GDM1 (cell line): ENCODE measurements around the gene TIMM13.
A peak's percentile ranks its signal among the peaks of the same experiment; 100 is the strongest.
"Not testable (repeated sequence)": the region's sequence is repeated elsewhere in the genome, so short reads cannot be mapped to it uniquely, and the experiment has no call there.

Experiments
- DNase-seq: peaks from one replicate; lab custom pipeline; 2025; lab: John Stamatoyannopoulos, UW

Gene TIMM13

DNA sequence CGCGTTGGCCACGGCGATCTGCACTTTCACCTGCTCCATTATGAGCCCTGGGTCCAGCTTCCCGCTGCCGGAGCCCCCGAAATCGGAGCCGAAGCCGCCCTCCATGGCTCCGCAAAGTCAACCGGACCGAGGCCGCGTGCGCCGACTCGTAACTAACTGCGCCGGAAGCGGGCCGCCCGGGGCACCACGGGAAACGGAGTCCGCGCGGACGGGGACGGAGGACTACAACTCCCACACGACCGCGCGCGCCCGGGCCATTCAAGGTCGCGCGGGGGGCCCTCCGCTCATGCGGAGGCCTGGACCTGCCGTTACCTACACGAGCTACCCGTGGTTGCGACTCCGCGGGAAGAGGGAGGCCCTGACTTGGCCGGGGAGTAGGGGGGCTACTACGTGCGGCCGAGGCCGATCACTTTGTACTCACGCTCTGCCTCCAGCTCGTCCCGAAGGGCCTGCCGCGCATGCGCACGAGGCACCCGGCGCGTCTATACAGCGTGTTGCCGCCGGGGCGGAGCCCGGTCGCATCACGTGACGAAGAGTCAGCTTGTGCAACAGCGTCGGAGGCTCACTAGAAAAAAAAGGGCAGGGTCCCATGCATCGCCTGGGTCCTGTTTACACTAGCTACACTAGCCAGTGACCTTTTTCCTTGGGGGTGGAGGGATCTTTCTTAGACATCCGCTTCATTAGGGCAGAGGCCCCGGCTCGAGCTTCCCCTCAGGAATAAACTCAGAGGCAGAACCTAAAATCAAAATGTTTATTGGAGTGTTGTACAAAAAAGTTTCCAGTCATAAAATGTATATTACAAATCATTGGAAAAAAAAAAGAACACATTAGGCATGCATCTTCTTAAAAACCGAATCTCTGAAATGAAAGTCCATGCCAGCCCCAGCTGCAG, at the start of gene TIMM13:
Gene TIMM13, minus strand, starts transcription at position 158 of the 892 bp plus-strand sequence. Its CDS starts 53 bp downstream, at position 105.
- peak; percentile 95 for DNase-seq

DNA sequence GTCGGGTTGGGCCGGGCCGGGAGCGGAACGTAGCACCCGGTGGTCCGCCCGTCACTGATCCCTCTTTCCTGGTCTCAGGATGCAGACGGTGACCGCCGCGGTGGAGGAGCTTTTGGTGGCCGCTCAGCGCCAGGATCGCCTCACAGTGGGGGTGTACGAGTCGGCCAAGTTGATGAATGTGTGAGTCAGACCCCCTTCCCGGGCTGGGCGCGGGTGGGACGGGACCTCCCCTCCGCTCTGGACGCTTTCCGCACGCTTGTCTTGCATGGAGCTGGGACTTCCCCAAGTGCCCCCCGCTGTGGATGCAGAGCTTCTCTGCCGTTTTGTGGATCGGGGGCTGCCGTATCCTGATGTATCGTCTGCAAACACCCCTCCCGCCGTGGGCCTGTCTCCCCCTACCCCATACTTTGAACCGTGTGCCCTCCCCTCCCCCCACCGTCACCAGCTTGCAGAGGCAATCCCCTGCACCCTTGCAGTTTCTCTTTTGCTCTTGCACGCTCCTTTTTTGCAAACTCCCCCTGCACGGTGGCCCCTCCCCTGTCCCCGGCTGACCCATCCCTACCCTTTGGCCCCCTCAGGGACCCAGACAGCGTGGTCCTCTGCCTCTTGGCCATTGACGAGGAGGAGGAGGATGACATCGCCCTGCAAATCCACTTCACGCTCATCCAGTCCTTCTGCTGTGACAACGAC, 49.2 kb upstream of the TIMM13 start:
- DNase-seq, result no peak

DNA sequence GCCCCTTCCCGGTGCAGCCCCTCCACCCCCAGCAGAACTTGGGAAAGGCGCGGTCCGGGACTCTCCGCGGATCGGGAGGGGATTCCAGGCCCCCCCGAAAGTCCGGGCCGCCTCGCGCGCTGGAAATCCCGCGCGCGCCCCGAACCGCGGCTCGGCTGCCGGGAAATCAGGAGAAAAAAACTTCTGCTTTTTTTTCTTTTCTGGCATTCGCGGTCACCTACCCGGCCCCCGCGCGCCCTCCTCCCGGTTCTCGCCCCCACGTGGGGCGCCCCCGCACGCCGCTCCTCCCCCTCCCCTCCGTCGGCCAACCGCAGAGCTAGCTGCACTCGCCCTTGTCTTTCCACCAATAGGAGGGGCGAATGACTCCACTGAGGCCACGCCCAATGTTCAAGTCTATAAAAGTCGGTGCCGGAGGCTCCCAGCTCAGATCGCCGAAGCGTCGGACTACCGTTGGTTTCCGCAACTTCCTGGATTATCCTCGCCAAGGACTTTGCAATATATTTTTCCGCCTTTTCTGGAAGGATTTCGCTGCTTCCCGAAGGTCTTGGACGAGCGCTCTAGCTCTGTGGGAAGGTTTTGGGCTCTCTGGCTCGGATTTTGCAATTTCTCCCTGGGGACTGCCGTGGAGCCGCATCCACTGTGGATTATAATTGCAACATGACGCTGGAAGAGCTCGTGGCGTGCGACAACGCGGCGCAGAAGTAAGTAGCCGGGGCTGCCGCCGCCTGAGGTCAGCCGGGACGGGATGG, 48.5 kb upstream of the TIMM13 start, which contains the start of gene GADD45B:
Gene GADD45B, plus strand, starts transcription at position 426 of the 749 bp plus-strand sequence. Its CDS starts 232 bp downstream, at position 658.
- peak; percentile 95 for DNase-seq

DNA sequence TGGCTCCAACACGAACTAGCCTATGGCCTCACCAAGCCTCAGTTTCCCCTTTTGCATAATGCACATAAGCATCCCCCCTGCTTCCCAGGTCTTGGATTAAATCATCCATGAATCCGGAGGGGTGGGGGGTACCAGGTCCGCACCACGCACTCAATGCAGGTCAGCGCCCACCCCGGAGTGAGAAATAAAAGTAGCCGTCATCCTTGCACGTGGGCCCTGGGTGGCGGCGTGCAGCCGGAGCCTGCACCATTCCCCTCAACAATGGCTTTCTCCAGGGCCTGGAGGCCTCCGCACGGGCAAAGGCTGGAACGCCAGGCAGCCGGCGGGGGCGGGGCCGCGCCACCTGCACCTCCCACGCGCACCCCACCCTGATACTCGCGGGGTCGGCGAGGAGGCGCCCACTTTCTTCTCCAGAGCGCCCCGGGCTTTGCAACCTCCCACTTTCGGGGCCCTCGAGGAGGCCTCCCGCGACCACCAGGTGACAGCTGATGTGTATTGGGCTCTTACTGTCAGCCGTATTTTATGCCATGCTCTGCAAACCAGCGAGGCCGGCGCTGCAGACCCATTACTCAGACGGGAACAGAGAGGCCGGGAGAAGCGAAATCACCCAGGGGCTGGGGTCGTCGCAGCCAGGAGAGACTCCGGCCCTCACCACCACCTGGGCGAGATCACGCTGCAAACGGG, 47.8 kb upstream of the TIMM13 start:
- DNase-seq, result peak; percentile 49

DNA sequence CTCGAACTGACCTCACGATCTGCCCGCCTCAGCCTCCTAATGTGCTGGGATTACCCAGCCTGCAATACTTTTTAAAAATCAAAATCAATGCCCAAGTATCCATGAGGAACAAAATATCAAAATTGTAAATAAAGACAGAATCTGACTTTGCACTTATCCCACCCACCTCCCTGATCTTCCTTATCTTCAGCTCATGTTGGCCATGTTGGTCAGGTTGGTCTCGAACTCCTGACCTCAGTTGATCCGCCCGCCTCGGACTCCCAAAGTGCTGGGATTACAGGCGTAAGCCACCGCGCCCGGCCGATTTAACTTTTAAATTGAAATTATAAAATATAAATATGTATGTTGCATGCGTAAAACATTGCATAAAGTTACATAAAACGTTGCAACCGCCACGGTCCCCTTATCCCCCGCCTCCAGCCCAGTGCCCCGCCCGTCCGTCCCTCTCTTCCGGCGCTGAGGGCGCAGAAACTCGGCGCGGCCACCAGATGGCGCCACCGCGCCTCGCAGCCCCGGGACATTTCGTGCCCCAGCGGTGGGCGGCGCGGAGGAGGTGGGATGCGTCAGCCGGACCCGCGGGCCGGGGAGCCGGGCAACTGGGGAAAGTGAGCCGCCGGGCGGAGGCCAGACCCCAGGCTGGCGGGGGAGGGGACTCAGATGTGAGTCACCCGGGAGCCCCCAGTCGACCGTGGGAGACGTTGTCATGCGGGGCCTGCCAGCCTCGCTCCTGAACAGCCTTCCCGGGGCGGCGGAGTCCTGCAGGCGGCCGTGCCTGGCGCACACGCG, 47.0 kb upstream of the TIMM13 start:
- peak; percentile 60 for DNase-seq

DNA sequence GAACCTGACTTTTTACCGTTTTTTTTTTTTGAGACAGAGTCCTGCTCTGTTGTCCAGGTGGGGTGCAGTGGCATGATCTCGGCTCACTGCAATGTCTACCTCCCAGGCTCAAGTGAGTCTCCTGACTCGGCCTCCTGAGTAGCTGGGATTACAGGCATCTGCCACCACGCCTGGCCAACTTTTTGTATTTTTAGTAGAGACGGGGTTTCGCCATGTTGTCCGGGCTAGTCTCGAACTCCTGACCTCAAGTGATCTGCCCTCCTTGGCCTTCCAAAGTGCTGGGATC, 42.5 kb upstream of the TIMM13 start:
- not testable (repeated sequence) for DNase-seq

DNA sequence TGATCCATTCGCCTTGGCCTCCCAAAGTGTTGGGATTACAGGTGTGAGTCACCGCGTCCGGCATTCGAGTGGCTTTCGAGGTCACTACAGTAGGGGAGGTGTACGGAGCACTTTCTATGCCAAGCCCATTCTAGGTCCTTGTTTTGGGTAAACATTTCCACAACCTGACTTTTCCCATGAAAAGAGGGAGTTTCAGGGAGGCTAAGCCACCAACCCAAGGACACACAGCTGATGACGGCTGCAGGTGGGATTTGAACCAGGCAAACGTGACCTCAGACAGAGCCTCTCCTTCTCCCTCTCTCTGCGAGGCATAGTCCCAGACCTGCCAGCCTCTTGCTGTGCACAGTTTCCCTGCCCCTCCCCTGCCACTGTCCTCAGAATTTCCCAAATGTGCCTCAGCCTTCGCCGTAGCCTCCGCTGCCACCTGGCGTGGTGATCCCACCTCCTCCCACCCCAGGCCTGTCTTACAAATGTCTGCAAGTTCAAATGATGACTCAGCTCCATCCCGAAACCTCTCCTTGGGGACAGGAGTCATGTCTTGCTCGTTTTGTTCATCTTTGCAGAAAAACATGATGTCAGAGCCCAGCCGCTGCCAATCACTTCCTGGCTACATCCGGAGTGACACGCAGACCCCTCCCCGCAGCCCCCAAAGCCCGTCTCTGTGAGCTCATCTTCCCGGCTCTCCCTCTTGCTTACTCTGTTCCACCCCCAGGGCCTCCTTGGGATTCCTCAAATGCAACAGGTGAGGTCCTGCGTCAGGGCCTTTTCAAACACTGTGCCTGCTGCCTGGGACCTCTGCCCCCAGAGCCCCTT, 41.9 kb upstream of the TIMM13 start:
- DNase-seq, result no peak

DNA sequence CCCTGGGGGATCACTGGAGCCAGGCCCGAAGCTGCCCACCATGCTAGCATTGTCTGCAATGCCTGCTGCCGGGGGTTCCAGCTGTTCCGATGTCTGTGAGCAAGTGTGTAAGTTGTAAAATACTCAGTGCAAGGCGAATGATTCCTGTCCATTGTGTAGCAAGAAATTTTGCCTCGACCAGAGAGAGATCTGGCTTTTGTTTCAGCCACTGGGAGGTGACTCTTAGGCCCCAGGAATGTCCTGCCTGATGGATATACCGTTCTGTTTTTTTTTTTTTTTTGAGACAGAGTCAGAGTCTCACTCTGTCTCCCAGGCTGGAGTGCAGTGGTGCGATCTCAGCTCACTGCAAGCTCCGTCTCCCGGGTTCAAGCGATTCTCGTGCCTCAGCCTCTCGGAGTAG, 41.2 kb upstream of the TIMM13 start:
- DNase-seq, result no peak

DNA sequence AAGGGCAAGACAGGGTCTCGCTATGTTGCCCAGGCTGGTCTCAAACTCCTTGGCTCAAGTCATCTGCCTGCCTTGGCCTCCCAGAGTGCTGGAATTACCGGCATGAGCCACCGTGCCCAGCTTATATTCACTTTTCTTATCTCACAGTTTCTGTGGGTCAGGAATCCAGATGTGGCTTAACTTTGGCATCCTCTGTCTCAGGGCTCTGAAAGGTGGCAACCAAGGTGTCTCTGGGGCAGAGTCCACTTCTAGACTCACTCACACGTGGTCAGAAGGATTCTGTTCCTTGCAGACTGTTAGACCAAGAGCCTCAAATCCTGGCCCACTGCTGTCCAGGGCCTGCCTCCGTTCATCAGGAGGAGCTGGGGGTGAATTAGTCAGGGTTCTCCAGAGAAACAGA, 37.0 kb upstream of the TIMM13 start:
- DNase-seq, result no peak

DNA sequence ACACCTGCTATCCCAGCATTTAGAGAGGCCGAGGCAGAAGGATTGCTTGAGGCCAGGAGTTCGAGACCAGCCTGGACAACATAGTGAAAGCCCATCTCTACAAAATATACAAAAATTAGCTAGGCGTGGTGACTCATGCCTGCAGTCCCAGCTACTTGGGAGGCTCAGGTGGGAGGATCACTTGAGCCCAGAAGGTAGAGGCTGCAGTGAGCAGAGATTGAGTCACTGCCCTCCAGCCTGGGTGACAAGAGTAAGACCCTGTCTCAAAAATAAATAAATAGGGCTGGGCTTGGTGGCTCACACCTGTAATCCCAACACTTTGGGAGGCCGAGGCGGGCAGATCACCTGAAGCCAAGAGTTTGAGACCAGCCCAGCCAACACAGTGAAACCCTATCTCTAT, 36.3 kb upstream of the TIMM13 start:
- DNase-seq, result not testable (repeated sequence)

DNA sequence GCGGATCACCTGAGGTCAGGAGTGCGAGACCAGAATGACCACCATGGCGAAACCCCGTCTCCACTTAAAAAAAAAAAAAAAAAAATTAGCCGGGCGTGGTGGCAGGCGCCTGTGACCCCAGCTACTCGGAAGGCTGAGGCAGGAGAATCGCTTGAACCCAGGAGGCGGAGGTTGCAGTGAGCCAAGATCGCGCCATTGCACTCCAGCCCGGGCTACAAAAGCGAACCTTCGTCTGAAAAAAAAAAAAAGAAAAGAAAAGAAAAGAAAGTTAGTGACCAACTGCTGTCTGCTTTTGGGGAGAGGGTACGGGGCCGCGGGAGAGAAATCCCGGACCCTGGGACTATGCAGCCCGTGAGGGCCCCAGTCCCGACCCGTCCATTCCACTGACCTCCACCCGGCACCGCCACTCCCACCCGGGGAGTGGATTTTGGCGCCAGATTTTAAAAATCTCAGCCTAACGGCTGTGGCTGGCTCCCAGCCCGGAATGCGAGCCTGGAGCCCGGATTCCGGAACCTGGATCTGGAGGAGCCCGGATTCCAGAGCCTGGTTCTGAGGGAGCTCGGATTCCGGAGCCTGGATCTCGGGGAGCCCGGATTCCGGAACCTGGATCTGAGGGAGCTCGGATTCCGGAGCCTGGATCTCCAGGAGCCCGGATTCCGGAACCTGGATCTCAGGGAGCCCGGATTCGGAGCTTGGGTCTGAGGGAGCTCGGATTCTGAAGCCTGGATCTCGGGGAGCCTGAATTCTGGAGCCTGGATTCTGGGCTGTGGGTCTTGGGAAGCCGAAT, 35.4 kb upstream of the TIMM13 start:
- no peak for DNase-seq

DNA sequence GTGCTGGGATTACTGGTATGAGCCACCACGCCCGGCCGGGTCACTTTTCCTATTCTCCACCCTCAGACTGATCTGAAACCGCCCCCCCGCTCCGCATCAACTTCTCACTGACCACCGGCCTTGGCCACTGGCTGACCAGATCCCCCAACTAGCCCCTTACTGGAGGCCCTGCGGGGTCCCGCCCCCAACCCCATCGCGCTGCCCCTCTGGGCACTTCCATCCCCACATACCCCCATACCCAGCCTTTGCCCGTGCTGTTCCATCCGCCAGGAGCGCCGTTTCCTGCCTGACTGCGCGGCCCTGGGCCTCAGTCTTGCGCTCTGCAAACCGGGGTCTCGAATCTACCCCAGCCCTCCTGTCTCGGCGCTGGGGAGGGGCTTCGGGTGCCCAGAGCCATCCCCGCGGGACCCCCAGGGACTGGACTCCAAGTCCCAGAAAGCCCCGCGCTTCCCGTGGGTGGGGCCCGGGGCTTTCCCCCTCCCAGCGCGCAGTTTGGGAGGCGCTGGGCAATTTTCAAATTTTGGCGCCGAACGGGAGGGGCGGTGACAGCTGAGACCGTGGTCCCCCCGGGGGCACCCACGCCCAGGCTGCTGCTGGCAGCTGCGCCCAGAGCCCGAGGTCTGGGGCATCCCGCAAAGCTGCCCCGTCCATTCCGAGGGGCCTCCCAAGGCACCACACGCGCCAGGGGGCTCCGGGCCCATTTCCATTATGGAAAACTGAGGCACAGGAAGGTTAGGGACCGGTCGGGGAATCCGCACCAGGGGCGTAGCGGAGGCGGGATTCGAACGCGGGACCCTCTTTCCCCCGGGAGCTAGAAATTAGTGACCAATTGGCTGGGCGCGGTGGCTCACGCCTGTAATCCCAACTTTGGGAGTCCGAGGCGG, 34.6 kb upstream of the TIMM13 start:
- no peak for DNase-seq

DNA sequence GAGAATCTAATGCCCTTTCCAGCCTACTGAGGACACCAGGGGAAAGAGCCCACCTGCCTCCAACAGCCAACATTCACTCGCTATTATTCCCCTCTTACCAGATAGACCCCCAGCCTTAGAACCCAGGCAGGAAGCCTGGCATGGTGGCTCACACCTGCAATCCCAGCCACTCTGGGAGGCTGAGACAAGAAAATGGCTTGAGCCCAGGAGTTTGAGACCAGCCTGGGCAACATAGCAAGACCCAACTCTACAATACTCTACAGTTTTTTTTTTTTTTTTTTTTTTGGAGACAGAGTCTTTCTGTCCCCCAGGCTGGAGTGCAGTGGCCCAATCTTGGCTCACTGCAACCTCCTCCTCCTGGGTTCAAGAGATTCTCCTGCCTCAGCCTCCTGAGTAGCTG, 32.9 kb upstream of the TIMM13 start:
- no peak for DNase-seq

DNA sequence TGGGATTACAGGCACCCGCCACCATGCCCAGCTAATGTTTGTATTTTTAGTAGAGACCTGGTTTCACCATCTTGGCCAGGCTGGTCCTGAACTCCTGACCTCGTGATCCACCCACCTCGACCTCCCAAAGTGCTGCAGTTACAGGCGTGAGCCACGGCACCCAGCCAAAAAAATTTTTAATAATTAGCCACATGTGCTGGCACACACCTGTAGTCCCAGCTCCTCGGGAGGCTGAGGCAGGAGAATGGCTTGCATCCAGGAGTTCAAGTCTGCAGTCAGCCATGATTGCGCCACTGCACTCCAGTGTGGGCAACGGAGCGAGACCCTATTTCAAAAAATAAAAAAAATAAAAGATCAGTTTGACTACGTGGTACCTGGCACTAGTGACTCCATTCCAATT, 31.4 kb upstream of the TIMM13 start:
- DNase-seq, result not testable (repeated sequence)

DNA sequence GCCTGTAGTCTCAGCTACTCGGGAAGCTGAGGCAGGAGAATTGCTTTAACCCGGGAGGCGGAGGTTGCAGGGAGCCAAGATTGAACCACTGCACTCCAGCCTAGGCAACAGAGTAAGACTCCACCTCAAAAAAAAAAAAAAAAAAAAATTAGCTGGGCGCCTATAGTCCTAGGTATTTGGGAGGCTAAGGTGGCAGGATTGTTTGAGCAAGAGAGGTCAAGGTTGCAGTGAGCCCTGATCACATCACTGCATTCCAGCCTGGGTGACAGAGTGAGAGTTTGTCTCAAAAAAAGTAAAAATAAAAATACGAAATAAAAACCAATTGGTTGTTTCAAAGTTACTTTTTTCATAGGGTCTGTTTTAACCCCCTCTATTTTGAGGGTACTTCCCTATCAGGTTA, 30.7 kb upstream of the TIMM13 start:
- no peak for DNase-seq

DNA sequence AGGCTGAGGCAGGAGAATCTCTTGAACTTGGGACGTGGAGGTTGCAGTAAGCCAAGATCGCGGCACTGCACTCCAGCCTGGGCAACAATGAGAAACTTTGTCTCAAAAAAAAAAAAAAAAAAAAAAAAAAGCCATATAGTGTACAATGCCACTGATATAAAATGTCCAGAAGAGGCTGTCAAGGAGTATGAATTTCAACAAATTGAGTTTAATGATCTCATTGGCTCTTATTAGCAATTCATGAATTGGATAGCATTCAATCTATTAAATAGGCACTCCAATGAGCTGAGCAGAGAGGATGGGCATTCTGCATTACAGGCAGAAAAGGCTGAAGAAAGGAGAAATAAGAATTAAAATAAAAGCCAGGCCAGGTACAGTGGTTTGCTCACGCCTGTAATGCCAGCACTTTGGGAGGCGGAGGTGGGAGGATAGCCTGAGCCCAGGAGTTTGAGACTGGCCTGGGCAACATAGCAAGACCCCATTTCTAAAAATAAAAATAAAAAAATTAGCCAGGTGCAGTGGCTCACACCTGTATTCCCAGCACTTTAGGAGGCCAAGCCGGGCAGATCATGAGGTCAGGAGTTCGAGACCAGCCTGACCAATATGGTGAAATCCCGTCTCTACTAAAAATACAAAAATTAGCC, 30.1 kb upstream of the TIMM13 start:
- no peak for DNase-seq

DNA sequence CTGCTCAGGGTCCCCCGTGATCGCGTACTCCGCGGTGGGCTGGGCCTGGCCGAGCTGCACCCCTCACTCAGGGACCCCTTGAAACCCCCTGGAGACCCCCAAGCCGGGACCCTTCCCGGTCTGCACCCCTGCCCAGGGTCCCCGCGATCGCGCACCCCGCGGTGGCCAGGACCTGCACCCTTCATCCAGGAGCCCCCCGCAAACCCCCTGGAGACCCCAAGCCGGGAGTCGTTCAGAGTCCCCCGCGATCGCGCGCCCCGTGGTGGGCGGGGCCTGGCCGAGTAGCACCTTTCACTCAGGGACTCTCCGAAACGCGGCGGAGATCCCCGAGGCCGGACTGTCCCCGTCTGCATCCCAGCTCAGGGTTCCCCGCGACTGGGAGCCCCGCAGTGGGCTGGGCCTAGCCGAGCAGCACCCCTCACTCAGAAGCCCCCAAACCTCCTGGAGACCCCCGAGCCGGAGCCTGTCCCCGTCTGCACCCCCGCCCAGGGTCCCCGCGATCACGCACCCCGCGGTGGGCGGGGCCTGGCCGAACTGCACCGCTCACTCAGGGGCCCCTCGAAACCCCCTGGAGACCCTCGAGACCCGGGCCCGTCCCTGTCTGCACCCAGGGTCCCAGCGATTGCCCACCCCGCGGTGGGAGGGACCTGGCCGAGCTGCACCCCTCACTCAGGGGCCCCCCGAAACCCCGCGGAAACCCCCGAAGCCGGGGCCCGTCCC, 28.6 kb upstream of the TIMM13 start:
- no peak for DNase-seq
